Keratinocyte (primary cell): ENCODE measurements around the gene HEPHL1. TPM values are rescaled to one million over a fixed set of nuclear protein-coding genes. Genes with fewer than 3 reads are reported as not detected.
"Not testable (repeated sequence)": the region's sequence is repeated elsewhere in the genome, so short reads cannot be mapped to it uniquely, and the experiment has no call there.

ENCODE experiments used
- DNase-seq: peaks from one replicate; pipeline ENCODE4 v3.0.0-alpha.2; 2011; ENCODE audit warnings: low read depth, missing footprints, low spot score
- FAIRE-seq: peaks from 2 replicates; lab custom pipeline; 2011; peaks lifted over from hg19 to GRCh38; lab: Jason Lieb, UNC
- H2AFZ ChIP-seq: 2 replicates; pipeline ENCODE4 v1.6.0; 2012; ENCODE audit warnings: low read length, control low read depth, inconsistent platforms; ENCODE audit not compliant: control insufficient read depth
- H3K27ac ChIP-seq: 2 replicates; pipeline ENCODE4 v1.5.1; 2011; ENCODE audit warnings: low read length; ENCODE audit not compliant: control insufficient read depth, insufficient read depth
- H3K27me3 ChIP-seq: 3 replicates; pipeline ENCODE4 v1.6.0; 2011; ENCODE audit warnings: low read length; ENCODE audit not compliant: control insufficient read depth, insufficient read depth; ENCODE audit errors: extremely low read depth
- H3K36me3 ChIP-seq, 2 experiments: 2 replicates in 1 of 2; 3 replicates in 1 of 2; pipeline ENCODE4 v1.5.1; 2011; ENCODE audit warnings: low read length in 2 of 2, mild to moderate bottlenecking in 1 of 2; ENCODE audit not compliant: control insufficient read depth in 2 of 2, insufficient read depth in 2 of 2; ENCODE audit errors: extremely low read depth in 1 of 2
- H3K4me1 ChIP-seq: 3 replicates; pipeline ENCODE4 v1.5.1; 2011; ENCODE audit warnings: low read length; ENCODE audit not compliant: control insufficient read depth, insufficient read depth; ENCODE audit errors: extremely low read depth
- H3K4me2 ChIP-seq: 3 replicates; pipeline ENCODE4 v1.6.0; 2011; ENCODE audit warnings: low read depth, low read length; ENCODE audit not compliant: control insufficient read depth, insufficient read depth; ENCODE audit errors: extremely low read depth
- H3K4me3 ChIP-seq, 3 experiments: fragments of 200-600 bp in 1 of 3; sonication (generic) in 1 of 3; 2 replicates in 2 of 3; 3 replicates in 1 of 3; pipeline ENCODE4 v1.5.1; 2011 to 2016; ENCODE audit warnings: low read length in 3 of 3, mild to moderate bottlenecking in 3 of 3, control low read depth in 2 of 3, inconsistent platforms in 1 of 3, low read depth in 1 of 3, mixed read lengths in 1 of 3, mixed run types in 1 of 3, moderate library complexity in 1 of 3; ENCODE audit not compliant: control insufficient read depth in 2 of 3, insufficient read depth in 2 of 3; ENCODE audit errors: extremely low read depth in 1 of 3
- H3K79me2 ChIP-seq: 2 replicates; pipeline ENCODE4 v1.6.0; 2012; ENCODE audit warnings: low read length; ENCODE audit not compliant: control insufficient read depth, insufficient read depth
- H3K9ac ChIP-seq: 3 replicates; pipeline ENCODE4 v1.6.0; 2011; ENCODE audit warnings: low read length; ENCODE audit not compliant: control insufficient read depth, insufficient read depth; ENCODE audit errors: extremely low read depth
- H3K9me1 ChIP-seq: 3 replicates; pipeline ENCODE4 v1.6.0; 2011; ENCODE audit warnings: low read length; ENCODE audit not compliant: control insufficient read depth, insufficient read depth; ENCODE audit errors: extremely low read depth
- H3K9me3 ChIP-seq: 2 replicates; pipeline ENCODE4 v1.5.1; 2012; ENCODE audit warnings: low read depth, low read length; ENCODE audit not compliant: control insufficient read depth
- H4K20me1 ChIP-seq: 3 replicates; pipeline ENCODE4 v1.6.0; 2011; ENCODE audit warnings: low read length; ENCODE audit not compliant: control insufficient read depth, insufficient read depth; ENCODE audit errors: extremely low read depth
- CTCF ChIP-seq, 3 experiments: IDR thresholded peaks in 1 of 3; conservative IDR thresholded peaks in 1 of 3; optimal IDR thresholded peaks in 1 of 3; 2 replicates in 2 of 3; 3 replicates in 1 of 3; pipeline versions ENCODE3 to v1.5.1; 2011; ENCODE audit warnings: low read length in 3 of 3, mild to moderate bottlenecking in 3 of 3, moderate library complexity in 2 of 3, control low read depth in 1 of 3, inconsistent platforms in 1 of 3; ENCODE audit not compliant: insufficient read depth in 2 of 3; ENCODE audit errors: extremely low read depth in 1 of 3
- EZH2 ChIP-seq: IDR thresholded peaks from one replicate; pipeline ENCODE4 v1.6.1; 2012; ENCODE audit warnings: inconsistent platforms, mild to moderate bottlenecking, low read length, moderate library complexity
- dilution Hi-C: fragments of 300-500 bp; cut with MboI; formaldehyde crosslinking; loops from one replicate; pipeline ENCODE4 v1.7.0; 2020; ENCODE audit warnings: low sequenced_read_pairs; ENCODE audit not compliant: extremely low pct_ligation_motif_present
- polyA plus RNA-seq, 5 experiments: library from polyadenylated mRNA; depleted of rRNA in 3 of 5; stranded (reverse) in 3 of 5; stranded (forward) in 1 of 5; unstranded in 1 of 5; fragments of >200 nt; gene quantifications; 1 replicate in 1 of 5; 2 replicates in 3 of 5; 3 replicates in 1 of 5; pipeline versions ENCODE4 v1.2.1 to v1.2.3, GENCODE V29; 2011 to 2012; ENCODE audit warnings: missing spikeins in 2 of 5, low read depth in 1 of 5, low replicate concordance in 1 of 5

HEPHL1 gene
- polyA plus RNA-seq, 1 donor (not counting 4 experiments of a cell fraction or from before 2014, with no cell fraction given), result 138 TPM

- H3K4me1 ChIP-seq, result peaks cover 47% of the 10 kb centered on the region
- H2AFZ ChIP-seq, result no peak overlapping the region
- peaks cover 9 to 10% of the 10 kb centered on the region in 2 experiments for H3K36me3 ChIP-seq
- H3K9me3 ChIP-seq, result no peaks in the 10 kb centered on the region
- FAIRE-seq, result no peak
- no peaks in the 10 kb centered on the region for H3K27me3 ChIP-seq
- DNase-seq, result no peak
- no peak overlapping the region for H3K9ac ChIP-seq
- dilution Hi-C loops, result no loop called here
- no peaks in the 10 kb centered on the region for H4K20me1 ChIP-seq
- peaks cover 66% of the 10 kb centered on the region for H3K79me2 ChIP-seq
- TF ChIP-seq EZH2 (no peak), CTCF (optimal IDR thresholded peaks at IDR 0.05 in 1 of 3, IDR thresholded peaks at IDR 0.05 in 1 of 3, conservative IDR thresholded peaks at IDR 0.05 in 1 of 3; ENCODE audit: extremely low read depth in 1 of 3, insufficient read depth in 2 of 3, low read length in 3 of 3) (no peak)
- no peak overlapping the region for H3K4me2 ChIP-seq
- H3K9me1 ChIP-seq, result peaks cover 5% of the 10 kb centered on the region
- H3K4me3 ChIP-seq, result no peak overlapping the region
- no peak overlapping the region for H3K27ac ChIP-seq
Observed at GRCh38 chr11:94153320-94153719, 132.2 kb downstream of the HEPHL1 start.

GRCh38 chr11:94154095-94154856 is 133.1 kb downstream of the HEPHL1 start:
- TF ChIP-seq CTCF (optimal IDR thresholded peaks at IDR 0.05 in 1 of 3, IDR thresholded peaks at IDR 0.05 in 1 of 3, conservative IDR thresholded peaks at IDR 0.05 in 1 of 3; ENCODE audit: extremely low read depth in 1 of 3, insufficient read depth in 2 of 3, low read length in 3 of 3) (no peak), EZH2 (no peak)
- Histone ChIP-seq H3K4me3 (no peak overlapping the region), H3K9ac (no peak overlapping the region), H3K27me3 (no peaks in the 10 kb centered on the region), H3K4me1 (peaks cover 37% of the 10 kb centered on the region), H3K4me2 (no peak overlapping the region), H3K79me2 (peaks cover 57% of the 10 kb centered on the region), H3K27ac (no peak overlapping the region), H3K36me3 (peaks cover 9 to 10% of the 10 kb centered on the region in 2 experiments), H3K9me3 (no peaks in the 10 kb centered on the region), H2AFZ (no peak overlapping the region), H3K9me1 (peaks cover 5% of the 10 kb centered on the region), H4K20me1 (no peaks in the 10 kb centered on the region)
- dilution Hi-C loops, result no loop called here
- DNase-seq (no peak), FAIRE-seq (no peak)

GRCh38 chr11:94157339-94157738 is 136.2 kb downstream of the HEPHL1 start:
- peaks cover 9 to 10% of the 10 kb centered on the region in 2 experiments for H3K36me3 ChIP-seq
- H3K9me1 ChIP-seq, H4K20me1 ChIP-seq, H3K4me2 ChIP-seq, H3K4me3 ChIP-seq, DNase-seq, FAIRE-seq, H3K27ac ChIP-seq, H3K9me3 ChIP-seq, H3K27me3 ChIP-seq, H2AFZ ChIP-seq, H3K9ac ChIP-seq, dilution Hi-C loops, H3K4me1 ChIP-seq: not testable (repeated sequence)
- H3K79me2 ChIP-seq, result peaks cover 58% of the 10 kb centered on the region
